ENCODE data around the gene MSTN. TPM values are rescaled to one million over a fixed set of nuclear protein-coding genes. Genes with fewer than 3 reads are reported as not detected.

Gene MSTN
- total RNA-seq, 1 experiment from 2014 or later: not detected

DNA sequence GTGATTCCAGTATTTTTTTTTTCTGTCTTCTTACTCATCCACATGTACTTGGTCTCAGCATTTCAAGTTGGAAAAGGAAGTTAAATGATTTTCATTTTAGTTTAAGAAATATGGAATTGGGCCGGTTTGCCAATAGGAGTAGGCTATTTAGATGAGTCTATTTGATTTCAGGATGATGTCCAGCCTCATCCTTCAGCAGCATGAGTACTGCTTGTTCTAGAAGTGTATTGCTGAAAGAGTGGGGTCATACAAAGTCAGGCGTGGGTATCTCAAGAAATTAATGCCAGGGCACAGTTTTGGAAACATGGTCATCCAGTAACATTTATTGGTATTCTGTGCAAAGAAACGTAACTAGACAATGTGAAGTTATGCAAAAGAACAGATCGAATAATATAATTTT, 44.9 kb upstream of the MSTN start (continued):
- TF ChIP-seq, protein P1, sequence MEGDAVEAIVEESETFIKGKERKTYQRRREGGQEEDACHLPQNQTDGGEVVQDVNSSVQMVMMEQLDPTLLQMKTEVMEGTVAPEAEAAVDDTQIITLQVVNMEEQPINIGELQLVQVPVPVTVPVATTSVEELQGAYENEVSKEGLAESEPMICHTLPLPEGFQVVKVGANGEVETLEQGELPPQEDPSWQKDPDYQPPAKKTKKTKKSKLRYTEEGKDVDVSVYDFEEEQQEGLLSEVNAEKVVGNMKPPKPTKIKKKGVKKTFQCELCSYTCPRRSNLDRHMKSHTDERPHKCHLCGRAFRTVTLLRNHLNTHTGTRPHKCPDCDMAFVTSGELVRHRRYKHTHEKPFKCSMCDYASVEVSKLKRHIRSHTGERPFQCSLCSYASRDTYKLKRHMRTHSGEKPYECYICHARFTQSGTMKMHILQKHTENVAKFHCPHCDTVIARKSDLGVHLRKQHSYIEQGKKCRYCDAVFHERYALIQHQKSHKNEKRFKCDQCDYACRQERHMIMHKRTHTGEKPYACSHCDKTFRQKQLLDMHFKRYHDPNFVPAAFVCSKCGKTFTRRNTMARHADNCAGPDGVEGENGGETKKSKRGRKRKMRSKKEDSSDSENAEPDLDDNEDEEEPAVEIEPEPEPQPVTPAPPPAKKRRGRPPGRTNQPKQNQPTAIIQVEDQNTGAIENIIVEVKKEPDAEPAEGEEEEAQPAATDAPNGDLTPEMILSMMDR (IDR thresholded peaks at IDR 0.05): no peak
- TF ChIP-seq, protein P2, sequence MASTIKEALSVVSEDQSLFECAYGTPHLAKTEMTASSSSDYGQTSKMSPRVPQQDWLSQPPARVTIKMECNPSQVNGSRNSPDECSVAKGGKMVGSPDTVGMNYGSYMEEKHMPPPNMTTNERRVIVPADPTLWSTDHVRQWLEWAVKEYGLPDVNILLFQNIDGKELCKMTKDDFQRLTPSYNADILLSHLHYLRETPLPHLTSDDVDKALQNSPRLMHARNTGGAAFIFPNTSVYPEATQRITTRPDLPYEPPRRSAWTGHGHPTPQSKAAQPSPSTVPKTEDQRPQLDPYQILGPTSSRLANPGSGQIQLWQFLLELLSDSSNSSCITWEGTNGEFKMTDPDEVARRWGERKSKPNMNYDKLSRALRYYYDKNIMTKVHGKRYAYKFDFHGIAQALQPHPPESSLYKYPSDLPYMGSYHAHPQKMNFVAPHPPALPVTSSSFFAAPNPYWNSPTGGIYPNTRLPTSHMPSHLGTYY (CRISPR knock-in tag; IDR thresholded peaks at IDR 0.05): no peak
- TF ChIP-seq ZNF423 (CRISPR knock-in tag; IDR thresholded peaks at IDR 0.05) (no peak), HMGA2 (CRISPR knock-in tag; IDR thresholded peaks at IDR 0.05) (no peak), TEAD4 (CRISPR knock-in tag; IDR thresholded peaks at IDR 0.05) (no peak), CBFB (CRISPR knock-in tag; IDR thresholded peaks at IDR 0.05; ENCODE audit: low read depth) (no peak)
- TF ChIP-seq, protein P3, sequence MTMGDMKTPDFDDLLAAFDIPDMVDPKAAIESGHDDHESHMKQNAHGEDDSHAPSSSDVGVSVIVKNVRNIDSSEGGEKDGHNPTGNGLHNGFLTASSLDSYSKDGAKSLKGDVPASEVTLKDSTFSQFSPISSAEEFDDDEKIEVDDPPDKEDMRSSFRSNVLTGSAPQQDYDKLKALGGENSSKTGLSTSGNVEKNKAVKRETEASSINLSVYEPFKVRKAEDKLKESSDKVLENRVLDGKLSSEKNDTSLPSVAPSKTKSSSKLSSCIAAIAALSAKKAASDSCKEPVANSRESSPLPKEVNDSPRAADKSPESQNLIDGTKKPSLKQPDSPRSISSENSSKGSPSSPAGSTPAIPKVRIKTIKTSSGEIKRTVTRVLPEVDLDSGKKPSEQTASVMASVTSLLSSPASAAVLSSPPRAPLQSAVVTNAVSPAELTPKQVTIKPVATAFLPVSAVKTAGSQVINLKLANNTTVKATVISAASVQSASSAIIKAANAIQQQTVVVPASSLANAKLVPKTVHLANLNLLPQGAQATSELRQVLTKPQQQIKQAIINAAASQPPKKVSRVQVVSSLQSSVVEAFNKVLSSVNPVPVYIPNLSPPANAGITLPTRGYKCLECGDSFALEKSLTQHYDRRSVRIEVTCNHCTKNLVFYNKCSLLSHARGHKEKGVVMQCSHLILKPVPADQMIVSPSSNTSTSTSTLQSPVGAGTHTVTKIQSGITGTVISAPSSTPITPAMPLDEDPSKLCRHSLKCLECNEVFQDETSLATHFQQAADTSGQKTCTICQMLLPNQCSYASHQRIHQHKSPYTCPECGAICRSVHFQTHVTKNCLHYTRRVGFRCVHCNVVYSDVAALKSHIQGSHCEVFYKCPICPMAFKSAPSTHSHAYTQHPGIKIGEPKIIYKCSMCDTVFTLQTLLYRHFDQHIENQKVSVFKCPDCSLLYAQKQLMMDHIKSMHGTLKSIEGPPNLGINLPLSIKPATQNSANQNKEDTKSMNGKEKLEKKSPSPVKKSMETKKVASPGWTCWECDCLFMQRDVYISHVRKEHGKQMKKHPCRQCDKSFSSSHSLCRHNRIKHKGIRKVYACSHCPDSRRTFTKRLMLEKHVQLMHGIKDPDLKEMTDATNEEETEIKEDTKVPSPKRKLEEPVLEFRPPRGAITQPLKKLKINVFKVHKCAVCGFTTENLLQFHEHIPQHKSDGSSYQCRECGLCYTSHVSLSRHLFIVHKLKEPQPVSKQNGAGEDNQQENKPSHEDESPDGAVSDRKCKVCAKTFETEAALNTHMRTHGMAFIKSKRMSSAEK (CRISPR knock-in tag; IDR thresholded peaks at IDR 0.05; ENCODE audit: borderline replicate concordance): no peak

DNA sequence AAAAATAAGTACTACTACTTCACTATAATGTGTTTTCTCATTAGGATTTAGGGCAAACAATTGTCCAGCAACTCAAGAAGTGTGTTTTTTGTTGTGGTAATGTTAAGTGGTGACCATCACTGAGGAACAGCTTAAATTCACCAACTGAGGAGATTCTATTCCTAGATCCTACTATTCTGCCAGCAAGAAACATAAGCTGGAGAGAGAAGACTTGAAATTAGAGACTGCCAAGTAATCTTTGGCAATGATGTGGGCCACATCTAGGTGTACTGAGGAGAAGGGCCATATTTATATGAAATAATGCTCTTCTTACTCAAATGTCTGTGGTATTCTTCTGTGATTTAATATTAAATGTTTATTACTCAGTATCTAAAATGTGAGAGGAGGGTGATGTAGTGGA, 44.3 kb upstream of the MSTN start:
- TF ChIP-seq ZNF423 (CRISPR knock-in tag; IDR thresholded peaks at IDR 0.05) (no peak), TEAD1 (CRISPR knock-in tag; IDR thresholded peaks at IDR 0.05) (no peak), GTF2I (CRISPR knock-in tag; conservative IDR thresholded peaks at IDR 0.05) (no peak), TCF7 (CRISPR knock-in tag; IDR thresholded peaks at IDR 0.05; ENCODE audit: low read depth) (no peak), NFE2L1 (CRISPR knock-in tag; IDR thresholded peaks at IDR 0.05) (no peak)
- Mint-ChIP-seq H3K4me1 (no peaks in the 10 kb centered on the region), H3K9me3 (peaks cover 10% of the 10 kb centered on the region), H3K36me3 (no peaks in the 10 kb centered on the region), H3K4me3 (no peak overlapping the region), H3K27me3 (ENCODE audit: low read depth) (no peaks in the 10 kb centered on the region), H3K27ac (no peak overlapping the region)
- ChIA-PET POLR2A (no interaction called here), CTCF (no interaction called here)
- ATAC-seq (no peak), DNase-seq (ENCODE audit: low spot score) (no peak)

DNA sequence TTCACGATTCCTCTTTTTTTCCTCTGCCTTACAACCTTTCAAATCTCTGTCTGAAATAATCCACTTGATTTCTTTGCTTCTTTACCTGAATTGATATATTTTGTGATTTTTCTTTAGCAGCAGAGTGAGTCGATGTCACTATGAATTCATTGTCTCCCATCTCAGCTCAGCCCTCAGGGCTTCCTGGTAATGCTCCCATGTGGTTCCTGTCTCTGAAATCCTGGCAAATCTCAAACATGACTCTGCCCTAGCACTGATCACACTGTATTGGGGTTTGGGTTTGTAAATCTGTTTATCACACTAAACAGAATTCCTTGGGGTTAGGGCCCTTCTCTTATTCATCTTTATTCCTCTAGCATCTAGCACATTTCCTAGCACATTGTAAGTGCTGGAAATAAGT, 43.0 kb upstream of the MSTN start:
- Mint-ChIP-seq H3K36me3 (no peaks in the 10 kb centered on the region), H3K4me1 (no peaks in the 10 kb centered on the region), H3K4me3 (no peak overlapping the region), H3K27me3 (ENCODE audit: low read depth) (no peaks in the 10 kb centered on the region), H3K9me3 (peaks cover 12% of the 10 kb centered on the region), H3K27ac (no peak overlapping the region)
- POLR2A ChIA-PET: no interaction called here
- CTCF ChIA-PET: no interaction called here
- DNase-seq (ENCODE audit: low spot score) (no peak), ATAC-seq (no peak)
- TF ChIP-seq SP1 (CRISPR knock-in tag; conservative IDR thresholded peaks at IDR 0.05) (no peak), TCF7 (CRISPR knock-in tag; IDR thresholded peaks at IDR 0.05; ENCODE audit: low read depth) (no peak), ETV6 (CRISPR knock-in tag; IDR thresholded peaks at IDR 0.05) (no peak), ESRRA (CRISPR knock-in tag; IDR thresholded peaks at IDR 0.05; ENCODE audit: borderline replicate concordance) (no peak), FOXK1 (CRISPR knock-in tag; IDR thresholded peaks at IDR 0.05) (no peak), TP53 (CRISPR knock-in tag; IDR thresholded peaks at IDR 0.05) (no peak), RORB (CRISPR knock-in tag; IDR thresholded peaks at IDR 0.05) (no peak)
- TF ChIP-seq, protein P1 (IDR thresholded peaks at IDR 0.05): no peak
- TF ChIP-seq, protein P4, sequence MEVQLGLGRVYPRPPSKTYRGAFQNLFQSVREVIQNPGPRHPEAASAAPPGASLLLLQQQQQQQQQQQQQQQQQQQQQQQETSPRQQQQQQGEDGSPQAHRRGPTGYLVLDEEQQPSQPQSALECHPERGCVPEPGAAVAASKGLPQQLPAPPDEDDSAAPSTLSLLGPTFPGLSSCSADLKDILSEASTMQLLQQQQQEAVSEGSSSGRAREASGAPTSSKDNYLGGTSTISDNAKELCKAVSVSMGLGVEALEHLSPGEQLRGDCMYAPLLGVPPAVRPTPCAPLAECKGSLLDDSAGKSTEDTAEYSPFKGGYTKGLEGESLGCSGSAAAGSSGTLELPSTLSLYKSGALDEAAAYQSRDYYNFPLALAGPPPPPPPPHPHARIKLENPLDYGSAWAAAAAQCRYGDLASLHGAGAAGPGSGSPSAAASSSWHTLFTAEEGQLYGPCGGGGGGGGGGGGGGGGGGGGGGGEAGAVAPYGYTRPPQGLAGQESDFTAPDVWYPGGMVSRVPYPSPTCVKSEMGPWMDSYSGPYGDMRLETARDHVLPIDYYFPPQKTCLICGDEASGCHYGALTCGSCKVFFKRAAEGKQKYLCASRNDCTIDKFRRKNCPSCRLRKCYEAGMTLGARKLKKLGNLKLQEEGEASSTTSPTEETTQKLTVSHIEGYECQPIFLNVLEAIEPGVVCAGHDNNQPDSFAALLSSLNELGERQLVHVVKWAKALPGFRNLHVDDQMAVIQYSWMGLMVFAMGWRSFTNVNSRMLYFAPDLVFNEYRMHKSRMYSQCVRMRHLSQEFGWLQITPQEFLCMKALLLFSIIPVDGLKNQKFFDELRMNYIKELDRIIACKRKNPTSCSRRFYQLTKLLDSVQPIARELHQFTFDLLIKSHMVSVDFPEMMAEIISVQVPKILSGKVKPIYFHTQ (CRISPR knock-in tag; IDR thresholded peaks at IDR 0.05): no peak
- TF ChIP-seq, protein P5, sequence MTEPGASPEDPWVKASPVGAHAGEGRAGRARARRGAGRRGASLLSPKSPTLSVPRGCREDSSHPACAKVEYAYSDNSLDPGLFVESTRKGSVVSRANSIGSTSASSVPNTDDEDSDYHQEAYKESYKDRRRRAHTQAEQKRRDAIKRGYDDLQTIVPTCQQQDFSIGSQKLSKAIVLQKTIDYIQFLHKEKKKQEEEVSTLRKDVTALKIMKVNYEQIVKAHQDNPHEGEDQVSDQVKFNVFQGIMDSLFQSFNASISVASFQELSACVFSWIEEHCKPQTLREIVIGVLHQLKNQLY (CRISPR knock-in tag; IDR thresholded peaks at IDR 0.05): no peak
- TF ChIP-seq, protein P6, sequence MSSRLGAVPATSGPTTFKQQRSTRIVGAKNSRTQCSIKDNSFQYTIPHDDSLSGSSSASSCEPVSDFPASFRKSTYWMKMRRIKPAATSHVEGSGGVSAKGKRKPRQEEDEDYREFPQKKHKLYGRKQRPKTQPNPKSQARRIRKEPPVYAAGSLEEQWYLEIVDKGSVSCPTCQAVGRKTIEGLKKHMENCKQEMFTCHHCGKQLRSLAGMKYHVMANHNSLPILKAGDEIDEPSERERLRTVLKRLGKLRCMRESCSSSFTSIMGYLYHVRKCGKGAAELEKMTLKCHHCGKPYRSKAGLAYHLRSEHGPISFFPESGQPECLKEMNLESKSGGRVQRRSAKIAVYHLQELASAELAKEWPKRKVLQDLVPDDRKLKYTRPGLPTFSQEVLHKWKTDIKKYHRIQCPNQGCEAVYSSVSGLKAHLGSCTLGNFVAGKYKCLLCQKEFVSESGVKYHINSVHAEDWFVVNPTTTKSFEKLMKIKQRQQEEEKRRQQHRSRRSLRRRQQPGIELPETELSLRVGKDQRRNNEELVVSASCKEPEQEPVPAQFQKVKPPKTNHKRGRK (CRISPR knock-in tag; IDR thresholded peaks at IDR 0.05; ENCODE audit: borderline replicate concordance): no peak

Data from WTC11 (cell line).